ENCODE results near the gene BTBD16.
A peak's percentile ranks its signal among the peaks of the same experiment; 100 is the strongest.

BTBD16 gene

GRCh38 chr10:122328676-122329075 lies 57.6 kb downstream of the BTBD16 start:
- Mint-ChIP-seq H3K4me1 (peaks cover 7% of the 10 kb centered on the region), H3K27ac (no peak overlapping the region), H3K36me3 (no peaks in the 10 kb centered on the region), H3K4me3 (no peak overlapping the region), H3K9me3 (no peaks in the 10 kb centered on the region)
- DNase-seq (ENCODE audit: low spot score in 2 of 2) (no peak), ATAC-seq (no peak)

- H3K36me3 Mint-ChIP-seq, result no peaks in the 10 kb centered on the region
- no peak overlapping the region for H3K27ac Mint-ChIP-seq
- ATAC-seq (no peak), DNase-seq (ENCODE audit: low spot score in 2 of 2) (no peak)
- H3K4me1 Mint-ChIP-seq, result peaks cover 7% of the 10 kb centered on the region
- H3K4me3 Mint-ChIP-seq, result no peak overlapping the region
- H3K9me3 Mint-ChIP-seq, result no peaks in the 10 kb centered on the region
These were observed 58.3 kb downstream of the BTBD16 start for GRCh38 chr10:122329416-122329815.

- peaks cover 7% of the 10 kb centered on the region for H3K4me1 Mint-ChIP-seq
- no peaks in the 10 kb centered on the region for H3K36me3 Mint-ChIP-seq
- H3K4me3 Mint-ChIP-seq, result no peak overlapping the region
- DNase-seq (ENCODE audit: low spot score in 2 of 2) (no peak), ATAC-seq (no peak)
- H3K27ac Mint-ChIP-seq, result no peak overlapping the region
- no peaks in the 10 kb centered on the region for H3K9me3 Mint-ChIP-seq
These were observed 60.0 kb downstream of the BTBD16 start for GRCh38 chr10:122331100-122331499.

- no peak overlapping the region for H3K4me3 Mint-ChIP-seq
- H3K27ac Mint-ChIP-seq, result no peak overlapping the region
- no peak for DNase-seq (ENCODE audit: low spot score in 2 of 2)
- H3K9me3 Mint-ChIP-seq, result no peaks in the 10 kb centered on the region
- H3K36me3 Mint-ChIP-seq, result no peaks in the 10 kb centered on the region
- H3K4me1 Mint-ChIP-seq, result peaks cover 7% of the 10 kb centered on the region
- no peak for ATAC-seq
These were observed 60.7 kb downstream of the BTBD16 start for GRCh38 chr10:122331615-122332446.

GRCh38 chr10:122333037-122333436 lies 61.9 kb downstream of the BTBD16 start:
- Mint-ChIP-seq H3K9me3 (no peaks in the 10 kb centered on the region), H3K4me1 (peaks cover 7% of the 10 kb centered on the region), H3K27ac (no peak overlapping the region), H3K36me3 (no peaks in the 10 kb centered on the region), H3K4me3 (no peak overlapping the region)
- ATAC-seq (peak; percentile 97), DNase-seq (ENCODE audit: low spot score in 2 of 2) (peak in 1 of 2 donors; percentile 73)

- ATAC-seq (peak; percentile 36), DNase-seq (ENCODE audit: low spot score in 2 of 2) (no peak)
- peaks cover 7% of the 10 kb centered on the region for H3K4me1 Mint-ChIP-seq
- H3K9me3 Mint-ChIP-seq, result no peaks in the 10 kb centered on the region
- H3K36me3 Mint-ChIP-seq, result no peaks in the 10 kb centered on the region
- H3K27ac Mint-ChIP-seq, result no peak overlapping the region
- no peak overlapping the region for H3K4me3 Mint-ChIP-seq
These were observed 65.2 kb downstream of the BTBD16 start for GRCh38 chr10:122336332-122336731.

GRCh38 chr10:122336961-122337360 lies 65.9 kb downstream of the BTBD16 start:
- Mint-ChIP-seq H3K4me3 (no peak overlapping the region), H3K9me3 (no peaks in the 10 kb centered on the region), H3K36me3 (no peaks in the 10 kb centered on the region), H3K27ac (no peak overlapping the region), H3K4me1 (peaks cover 9% of the 10 kb centered on the region)
- DNase-seq (ENCODE audit: low spot score in 2 of 2), result no peak
- no peak for ATAC-seq

GRCh38 chr10:122338609-122339441 lies 67.7 kb downstream of the BTBD16 start:
- no peaks in the 10 kb centered on the region for H3K36me3 Mint-ChIP-seq
- DNase-seq (ENCODE audit: low spot score in 2 of 2), result no peak
- no peak overlapping the region for H3K27ac Mint-ChIP-seq
- ATAC-seq, result no peak
- no peaks in the 10 kb centered on the region for H3K9me3 Mint-ChIP-seq
- peaks cover 10% of the 10 kb centered on the region for H3K4me1 Mint-ChIP-seq
- H3K4me3 Mint-ChIP-seq, result no peak overlapping the region

- H3K4me3 Mint-ChIP-seq, result no peak overlapping the region
- no peak overlapping the region for H3K27ac Mint-ChIP-seq
- H3K9me3 Mint-ChIP-seq, result no peaks in the 10 kb centered on the region
- H3K36me3 Mint-ChIP-seq, result no peaks in the 10 kb centered on the region
- H3K4me1 Mint-ChIP-seq, result peaks cover 19% of the 10 kb centered on the region
- ATAC-seq (no peak), DNase-seq (ENCODE audit: low spot score in 2 of 2) (no peak)
These were observed 70.2 kb downstream of the BTBD16 start for GRCh38 chr10:122341141-122341810.

GRCh38 chr10:122342293-122343134 lies 71.4 kb downstream of the BTBD16 start:
- peak; percentile 33 to 71 for DNase-seq (ENCODE audit: low spot score in 2 of 2)
- no peak overlapping the region for H3K4me3 Mint-ChIP-seq
- no peaks in the 10 kb centered on the region for H3K36me3 Mint-ChIP-seq
- peaks cover 19% of the 10 kb centered on the region for H3K4me1 Mint-ChIP-seq
- H3K27ac Mint-ChIP-seq, result no peak overlapping the region
- H3K9me3 Mint-ChIP-seq, result no peaks in the 10 kb centered on the region
- ATAC-seq, result peak; percentile 72

- DNase-seq (ENCODE audit: low spot score in 2 of 2), result no peak
- Mint-ChIP-seq H3K27ac (no peak overlapping the region), H3K4me3 (no peak overlapping the region), H3K36me3 (no peaks in the 10 kb centered on the region), H3K4me1 (peaks cover 19% of the 10 kb centered on the region), H3K9me3 (no peaks in the 10 kb centered on the region)
- ATAC-seq, result no peak
These were observed 72.2 kb downstream of the BTBD16 start for GRCh38 chr10:122343135-122343800.

- H3K9me3 Mint-ChIP-seq, result no peaks in the 10 kb centered on the region
- no peaks in the 10 kb centered on the region for H3K36me3 Mint-ChIP-seq
- peaks cover 19% of the 10 kb centered on the region for H3K4me1 Mint-ChIP-seq
- DNase-seq (ENCODE audit: low spot score in 2 of 2), result no peak
- H3K4me3 Mint-ChIP-seq, result no peak overlapping the region
- ATAC-seq, result no peak
- H3K27ac Mint-ChIP-seq, result no peak overlapping the region
These were observed 72.8 kb downstream of the BTBD16 start for GRCh38 chr10:122343936-122344335.

- Mint-ChIP-seq H3K4me1 (peaks cover 19% of the 10 kb centered on the region), H3K9me3 (no peaks in the 10 kb centered on the region), H3K4me3 (no peak overlapping the region), H3K36me3 (no peaks in the 10 kb centered on the region), H3K27ac (no peak overlapping the region)
- ATAC-seq (peak; percentile 65), DNase-seq (ENCODE audit: low spot score in 2 of 2) (no peak)
These were observed 73.7 kb downstream of the BTBD16 start for GRCh38 chr10:122344741-122345258.

- Mint-ChIP-seq H3K4me3 (no peak overlapping the region), H3K36me3 (no peaks in the 10 kb centered on the region), H3K9me3 (no peaks in the 10 kb centered on the region), H3K27ac (no peak overlapping the region), H3K4me1 (peaks cover 19% of the 10 kb centered on the region)
- DNase-seq (ENCODE audit: low spot score in 2 of 2) (no peak), ATAC-seq (no peak)
These were observed 75.3 kb downstream of the BTBD16 start for GRCh38 chr10:122346326-122346950.
